HG03280 (cell line): ENCODE results near the gene C1orf116.

ENCODE experiments used
- ATAC-seq: cut with Tn5 transposase; IDR thresholded peaks from one replicate; pipeline ENCODE4 v1.9.1; 2021; ENCODE audit warnings: mild to moderate bottlenecking, moderate library complexity; ENCODE audit not compliant: unreplicated experiment

C1orf116 gene

GRCh38 chr1:207032528-207033017, at the start of gene C1orf116:
Gene C1orf116, minus strand, starts transcription at chr1:207032756. Its CDS starts 5,158 bp downstream, at chr1:207027598.
- ATAC-seq, result no peak

GRCh38 chr1:207081806-207082205, 49.2 kb upstream of the C1orf116 start:
- no peak for ATAC-seq

- no peak for ATAC-seq
Measured at GRCh38 chr1:207081088-207081487, 48.5 kb upstream of the C1orf116 start.

GRCh38 chr1:207079706-207080241, 47.2 kb upstream of the C1orf116 start:
- no peak for ATAC-seq

- ATAC-seq, result no peak
Measured at GRCh38 chr1:207078578-207079132, 46.1 kb upstream of the C1orf116 start.

- ATAC-seq, result no peak
Measured at GRCh38 chr1:207077470-207078377, 45.2 kb upstream of the C1orf116 start.

GRCh38 chr1:207077012-207077411, 44.5 kb upstream of the C1orf116 start:
- ATAC-seq, result no peak

GRCh38 chr1:207076181-207076955, 43.8 kb upstream of the C1orf116 start:
- no peak for ATAC-seq

- no peak for ATAC-seq
Measured at GRCh38 chr1:207073906-207074820, 41.6 kb upstream of the C1orf116 start.

- ATAC-seq, result no peak
Measured at GRCh38 chr1:207072233-207072632, 39.7 kb upstream of the C1orf116 start.

GRCh38 chr1:207071426-207071825, 38.9 kb upstream of the C1orf116 start:
- ATAC-seq, result no peak

- ATAC-seq, result no peak
Measured at GRCh38 chr1:207070811-207071210, 38.3 kb upstream of the C1orf116 start.

- ATAC-seq, result no peak
Measured at GRCh38 chr1:207069858-207070506, 37.4 kb upstream of the C1orf116 start.

- no peak for ATAC-seq
Measured at GRCh38 chr1:207069061-207069460, 36.5 kb upstream of the C1orf116 start.

- ATAC-seq, result no peak
Measured at GRCh38 chr1:207067665-207068064, 35.1 kb upstream of the C1orf116 start.

GRCh38 chr1:207067185-207067584, 34.6 kb upstream of the C1orf116 start:
- ATAC-seq, result no peak

GRCh38 chr1:207064561-207064960, 32.0 kb upstream of the C1orf116 start:
- ATAC-seq, result no peak

- ATAC-seq, result no peak
Measured at GRCh38 chr1:207063014-207063413, 30.5 kb upstream of the C1orf116 start.

- ATAC-seq, result no peak
Measured at GRCh38 chr1:207062058-207062457, 29.5 kb upstream of the C1orf116 start.

GRCh38 chr1:207060596-207060995, 28.0 kb upstream of the C1orf116 start:
- no peak for ATAC-seq
